Measurements from ENCODE around the gene OR2T2.

GRCh38 chr1:248404024-248404423 is 41.4 kb upstream of the OR2T2 start:
- TF ChIP-seq MAX (IDR thresholded peaks at IDR 0.05) (no peak), CTCF (IDR thresholded peaks at IDR 0.05; ENCODE audit: control extremely low read depth in 1 of 3, insufficient read depth in 1 of 3, low read depth in 1 of 3, low read length in 3 of 3) (no peak), JUND (IDR thresholded peaks at IDR 0.05; ENCODE audit: low read length) (no peak), NRF1 (IDR thresholded peaks at IDR 0.05; ENCODE audit: low read depth, low read length) (no peak), RNF2 (IDR thresholded peaks at IDR 0.05; ENCODE audit: borderline replicate concordance, low read depth, low read length, missing control alignments, poor library complexity, severe bottlenecking) (no peak), GABPA (IDR thresholded peaks at IDR 0.05; ENCODE audit: borderline replicate concordance, insufficient read depth, low read length) (no peak), RFX5 (IDR thresholded peaks at IDR 0.05; ENCODE audit: borderline replicate concordance, low read depth, low read length) (no peak)

Measured in H1 (cell line).